ENCODE measurements around the gene DENND6B. TPM values are rescaled to one million over a fixed set of nuclear protein-coding genes. Genes with fewer than 3 reads are reported as not detected.

Gene DENND6B
- total RNA-seq, 3 donors from 2014 or later: 1.8 to 6.9 (median 5.4) TPM

DNA sequence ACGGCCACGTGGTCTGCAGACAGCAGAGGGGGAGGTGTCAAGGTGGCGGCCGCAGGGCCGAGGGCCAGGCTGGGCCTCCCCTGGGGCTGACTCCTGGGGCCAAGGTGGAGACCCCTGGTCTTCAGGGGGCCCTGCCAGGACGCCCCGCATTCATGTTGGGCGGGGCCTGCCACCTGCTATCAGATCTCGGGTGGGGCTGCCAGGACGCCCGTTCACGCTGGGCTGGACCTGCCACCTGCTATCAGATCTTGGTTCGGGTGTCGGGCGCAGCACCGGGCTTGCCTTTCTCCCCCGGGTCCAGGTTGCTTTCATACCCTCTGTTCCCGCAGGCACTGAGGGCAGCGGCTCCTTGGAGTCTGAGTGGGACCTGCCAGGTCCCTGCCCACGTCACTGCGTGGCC lies 40.5 kb downstream of the DENND6B start:
- intact Hi-C loops (cut with DNase I; ENCODE audit: low total_unique reads): no loop called here
- Histone ChIP-seq H3K9me3 (no peaks in the 10 kb centered on the region), H3K27me3 (no peaks in the 10 kb centered on the region), H3K4me1 (peaks cover 0 to 5% of the 10 kb centered on the region in 2 donors), H3K36me3 (no peaks in the 10 kb centered on the region), H3K4me3 (no peak overlapping the region), H3K27ac (peak overlapping the region in 1 of 2 donors; percentile 12)
- no peak for DNase-seq (ENCODE audit: low spot score in 2 of 2)
- TF ChIP-seq, protein P1, sequence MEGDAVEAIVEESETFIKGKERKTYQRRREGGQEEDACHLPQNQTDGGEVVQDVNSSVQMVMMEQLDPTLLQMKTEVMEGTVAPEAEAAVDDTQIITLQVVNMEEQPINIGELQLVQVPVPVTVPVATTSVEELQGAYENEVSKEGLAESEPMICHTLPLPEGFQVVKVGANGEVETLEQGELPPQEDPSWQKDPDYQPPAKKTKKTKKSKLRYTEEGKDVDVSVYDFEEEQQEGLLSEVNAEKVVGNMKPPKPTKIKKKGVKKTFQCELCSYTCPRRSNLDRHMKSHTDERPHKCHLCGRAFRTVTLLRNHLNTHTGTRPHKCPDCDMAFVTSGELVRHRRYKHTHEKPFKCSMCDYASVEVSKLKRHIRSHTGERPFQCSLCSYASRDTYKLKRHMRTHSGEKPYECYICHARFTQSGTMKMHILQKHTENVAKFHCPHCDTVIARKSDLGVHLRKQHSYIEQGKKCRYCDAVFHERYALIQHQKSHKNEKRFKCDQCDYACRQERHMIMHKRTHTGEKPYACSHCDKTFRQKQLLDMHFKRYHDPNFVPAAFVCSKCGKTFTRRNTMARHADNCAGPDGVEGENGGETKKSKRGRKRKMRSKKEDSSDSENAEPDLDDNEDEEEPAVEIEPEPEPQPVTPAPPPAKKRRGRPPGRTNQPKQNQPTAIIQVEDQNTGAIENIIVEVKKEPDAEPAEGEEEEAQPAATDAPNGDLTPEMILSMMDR (IDR thresholded peaks at IDR 0.05): no peak
- TF ChIP-seq POLR2AphosphoS5 (IDR thresholded peaks at IDR 0.05) (no peak), POLR2A (IDR thresholded peaks at IDR 0.05) (no peak)

- H3K27me3 ChIP-seq: no peaks in the 10 kb centered on the region
- DNase-seq (ENCODE audit: low spot score in 2 of 2): no peak
- no peak overlapping the region for H3K4me3 ChIP-seq
- no peaks in the 10 kb centered on the region for H3K9me3 ChIP-seq
- H3K27ac ChIP-seq: peak overlapping the region in 1 of 2 donors; percentile 12
- TF ChIP-seq, protein P1 (IDR thresholded peaks at IDR 0.05): no peak
- TF ChIP-seq POLR2A (IDR thresholded peaks at IDR 0.05): no peak
- no peak for TF ChIP-seq POLR2AphosphoS5 (IDR thresholded peaks at IDR 0.05)
- intact Hi-C loops (cut with DNase I; ENCODE audit: low total_unique reads): no loop called here
- H3K36me3 ChIP-seq: no peaks in the 10 kb centered on the region
- peaks cover 0 to 5% of the 10 kb centered on the region in 2 donors for H3K4me1 ChIP-seq
Observed at GRCh38 chr22:50285568-50286229, 41.1 kb downstream of the DENND6B start.

GRCh38 chr22:50284479-50284878 lies 42.3 kb downstream of the DENND6B start:
- H3K36me3 ChIP-seq: peaks cover 7% of the 10 kb centered on the region
- no peaks in the 10 kb centered on the region for H3K27me3 ChIP-seq
- no peak overlapping the region for H3K27ac ChIP-seq
- TF ChIP-seq, protein P1 (IDR thresholded peaks at IDR 0.05): no peak
- no peak for TF ChIP-seq POLR2AphosphoS5 (IDR thresholded peaks at IDR 0.05)
- TF ChIP-seq POLR2A (IDR thresholded peaks at IDR 0.05): no peak
- H3K9me3 ChIP-seq: no peaks in the 10 kb centered on the region
- DNase-seq (ENCODE audit: low spot score in 2 of 2): no peak
- intact Hi-C loops (cut with DNase I; ENCODE audit: low total_unique reads): no loop called here
- H3K4me3 ChIP-seq: no peak overlapping the region
- H3K4me1 ChIP-seq: peaks cover 0 to 5% of the 10 kb centered on the region in 2 donors

GRCh38 chr22:50283821-50284220 lies 43.0 kb downstream of the DENND6B start:
- intact Hi-C loops (cut with DNase I; ENCODE audit: low total_unique reads): no loop called here
- peaks cover 0 to 5% of the 10 kb centered on the region in 2 donors for H3K4me1 ChIP-seq

More at GRCh38 chr22:50283821-50284220, 43.0 kb downstream of the DENND6B start:
- TF ChIP-seq POLR2A (IDR thresholded peaks at IDR 0.05) (no peak), POLR2AphosphoS5 (IDR thresholded peaks at IDR 0.05) (no peak)
- TF ChIP-seq, protein P1 (IDR thresholded peaks at IDR 0.05): no peak
- DNase-seq (ENCODE audit: low spot score in 2 of 2): no peak
- no peaks in the 10 kb centered on the region for H3K9me3 ChIP-seq
- H3K27me3 ChIP-seq: no peaks in the 10 kb centered on the region
- H3K4me3 ChIP-seq: no peak overlapping the region
- H3K36me3 ChIP-seq: peaks cover 12% of the 10 kb centered on the region
- peak overlapping the region in 1 of 2 donors; percentile 85 for H3K27ac ChIP-seq
